ENCODE measurements around the gene ACSBG1. TPM values are rescaled to one million over a fixed set of nuclear protein-coding genes. Genes with fewer than 3 reads are reported as not detected.

Gene ACSBG1
- total and polyA plus RNA-seq, 2 donors (not counting 1 experiment from before 2014, with no cell fraction given), result not detected

- peaks cover 2% of the 10 kb centered on the region for H3K36me3 ChIP-seq (ENCODE audit: control insufficient read depth, insufficient read depth, low read length)
- H3K9me3 ChIP-seq (ENCODE audit: control insufficient read depth, insufficient read depth, low read depth, low read length), result no peaks in the 10 kb centered on the region
- H3K27me3 ChIP-seq (ENCODE audit: control insufficient read depth, insufficient read depth, low read length), result no peaks in the 10 kb centered on the region
- no peaks in the 10 kb centered on the region for H4K20me1 ChIP-seq (ENCODE audit: control insufficient read depth, extremely low read depth, insufficient read depth, low read length)
- no peak for DNase-seq (ENCODE audit: low read depth in 2 of 2)
- no peak overlapping the region for H3K27ac ChIP-seq (ENCODE audit: insufficient read depth, low read length)
- no peak overlapping the region for H2AFZ ChIP-seq (ENCODE audit: low read length)
- H3K4me1 ChIP-seq (ENCODE audit: control insufficient read depth, extremely low read depth, insufficient read depth, low read length), result no peaks in the 10 kb centered on the region
- H3K9ac ChIP-seq (ENCODE audit: insufficient read depth, low read length), result no peak overlapping the region
- no peak overlapping the region for H3K4me2 ChIP-seq (ENCODE audit: extremely low read depth, insufficient read depth, low read length)
- TF ChIP-seq CTCF (conservative IDR thresholded peaks at IDR 0.05 in 1 of 2, IDR thresholded peaks at IDR 0.05 in 1 of 2; ENCODE audit: low read depth in 1 of 2, low read length in 2 of 2) (no peak), EZH2 (IDR thresholded peaks at IDR 0.05; ENCODE audit: low read length, missing control alignments) (no peak)
- no peak overlapping the region for H3K4me3 ChIP-seq (replicated peaks in 1 of 4; ENCODE audit: control extremely low read depth in 1 of 4, insufficient read depth in 1 of 4, low read depth in 3 of 4, low read length in 4 of 4)
- no peaks in the 10 kb centered on the region for H3K79me2 ChIP-seq (ENCODE audit: control insufficient read depth, insufficient read depth, low read length)
Measured at GRCh38 chr15:78159395-78159794, 75.0 kb downstream of the ACSBG1 start.

DNA sequence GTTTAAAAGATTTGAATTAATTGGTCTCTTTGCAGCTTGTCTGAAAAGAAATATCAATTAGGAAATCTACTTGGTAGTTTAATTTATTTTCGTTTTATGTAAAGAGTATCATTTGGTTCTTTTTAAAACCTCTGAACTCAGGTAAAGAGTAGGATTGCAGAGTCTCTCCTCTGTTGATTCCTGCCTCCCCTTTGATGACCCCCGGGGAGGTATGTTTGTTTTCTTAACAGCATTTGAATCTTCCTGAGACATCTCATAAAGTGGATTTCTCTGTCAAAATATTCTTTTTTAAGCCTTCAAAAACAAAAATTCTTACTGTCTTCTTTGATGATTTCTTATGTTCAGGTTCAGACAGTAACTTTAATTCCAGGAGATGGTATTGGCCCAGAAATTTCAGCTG lies 77.2 kb downstream of the ACSBG1 start:
- TF ChIP-seq EZH2 (IDR thresholded peaks at IDR 0.05; ENCODE audit: low read length, missing control alignments) (no peak), CTCF (conservative IDR thresholded peaks at IDR 0.05 in 1 of 2, IDR thresholded peaks at IDR 0.05 in 1 of 2; ENCODE audit: low read depth in 1 of 2, low read length in 2 of 2) (no peak)
- Histone ChIP-seq H3K9ac (ENCODE audit: insufficient read depth, low read length) (no peak overlapping the region), H3K9me3 (ENCODE audit: control insufficient read depth, insufficient read depth, low read depth, low read length) (no peaks in the 10 kb centered on the region), H3K36me3 (ENCODE audit: control insufficient read depth, insufficient read depth, low read length) (peaks cover 2% of the 10 kb centered on the region), H4K20me1 (ENCODE audit: control insufficient read depth, extremely low read depth, insufficient read depth, low read length) (no peaks in the 10 kb centered on the region), H3K4me3 (replicated peaks in 1 of 4; ENCODE audit: control extremely low read depth in 1 of 4, insufficient read depth in 1 of 4, low read depth in 3 of 4, low read length in 4 of 4) (no peak overlapping the region), H3K27me3 (ENCODE audit: control insufficient read depth, insufficient read depth, low read length) (no peaks in the 10 kb centered on the region), H2AFZ (ENCODE audit: low read length) (no peak overlapping the region), H3K79me2 (ENCODE audit: control insufficient read depth, insufficient read depth, low read length) (no peaks in the 10 kb centered on the region), H3K4me1 (ENCODE audit: control insufficient read depth, extremely low read depth, insufficient read depth, low read length) (no peaks in the 10 kb centered on the region), H3K4me2 (ENCODE audit: extremely low read depth, insufficient read depth, low read length) (no peak overlapping the region), H3K27ac (ENCODE audit: insufficient read depth, low read length) (no peak overlapping the region)
- DNase-seq (ENCODE audit: low read depth in 2 of 2), result no peak

- H3K27ac ChIP-seq (ENCODE audit: insufficient read depth, low read length), result no peak overlapping the region
- H3K4me2 ChIP-seq (ENCODE audit: extremely low read depth, insufficient read depth, low read length), result no peak overlapping the region
- H3K36me3 ChIP-seq (ENCODE audit: control insufficient read depth, insufficient read depth, low read length), result no peaks in the 10 kb centered on the region
- H3K4me1 ChIP-seq (ENCODE audit: control insufficient read depth, extremely low read depth, insufficient read depth, low read length), result no peaks in the 10 kb centered on the region
- DNase-seq (ENCODE audit: low read depth in 2 of 2), result no peak
- H3K9ac ChIP-seq (ENCODE audit: insufficient read depth, low read length), result no peak overlapping the region
- H3K4me3 ChIP-seq (replicated peaks in 1 of 4; ENCODE audit: control extremely low read depth in 1 of 4, insufficient read depth in 1 of 4, low read depth in 3 of 4, low read length in 4 of 4), result no peak overlapping the region
- H3K79me2 ChIP-seq (ENCODE audit: control insufficient read depth, insufficient read depth, low read length), result peaks cover 2% of the 10 kb centered on the region
- H4K20me1 ChIP-seq (ENCODE audit: control insufficient read depth, extremely low read depth, insufficient read depth, low read length), result no peaks in the 10 kb centered on the region
- no peaks in the 10 kb centered on the region for H3K27me3 ChIP-seq (ENCODE audit: control insufficient read depth, insufficient read depth, low read length)
- H2AFZ ChIP-seq (ENCODE audit: low read length), result no peak overlapping the region
- H3K9me3 ChIP-seq (ENCODE audit: control insufficient read depth, insufficient read depth, low read depth, low read length), result no peaks in the 10 kb centered on the region
- no peak for TF ChIP-seq CTCF (conservative IDR thresholded peaks at IDR 0.05 in 1 of 2, IDR thresholded peaks at IDR 0.05 in 1 of 2; ENCODE audit: low read depth in 1 of 2, low read length in 2 of 2)
- no peak for TF ChIP-seq EZH2 (IDR thresholded peaks at IDR 0.05; ENCODE audit: low read length, missing control alignments)
Measured at GRCh38 chr15:78156653-78157052, 77.7 kb downstream of the ACSBG1 start.

All from fibroblast of lung (primary cell).